ENCODE measurements around the gene RMDN2. TPM values are rescaled to one million over a fixed set of nuclear protein-coding genes. Genes with fewer than 3 reads are reported as not detected.

The RMDN2 gene
- total RNA-seq, 2 donors from 2014 or later, result 10.4 to 11.5 TPM

DNA sequence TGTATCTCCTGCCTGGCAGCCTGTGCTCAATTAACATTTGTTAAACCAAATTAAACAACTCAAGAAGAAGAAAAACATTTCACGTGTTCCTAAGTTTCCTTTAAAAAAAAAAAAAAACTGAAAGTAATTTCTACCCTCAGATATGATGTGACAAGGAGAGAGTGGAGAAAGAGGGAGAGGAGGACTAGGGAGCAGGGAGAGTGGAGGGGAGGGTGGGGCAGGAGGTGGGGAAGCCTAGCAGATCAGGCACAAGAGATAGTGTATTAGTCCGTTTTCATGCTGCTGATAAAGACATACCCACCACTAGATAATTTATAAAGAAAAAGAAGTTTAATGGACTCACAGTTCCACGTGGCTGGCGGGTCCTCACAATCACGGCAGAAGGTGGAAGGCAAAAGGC is 104.4 kb downstream of the RMDN2 start:
- Histone ChIP-seq H3K9me3 (no peaks in the 10 kb centered on the region), H3K27ac (no peak overlapping the region), H3K4me1 (no peaks in the 10 kb centered on the region), H3K27me3 (no peaks in the 10 kb centered on the region), H3K4me3 (no peak overlapping the region), H3K36me3 (replicated peaks in 1 of 2; ENCODE audit: insufficient read depth in 1 of 2, low read depth in 2 of 2) (no peaks in the 10 kb centered on the region)
- 79 to 83% methylated on average over 5 of the region's 5 CpGs for WGBS, 2 donors
- ATAC-seq (no peak), DNase-seq (no peak)
- TF ChIP-seq POLR2A (IDR thresholded peaks at IDR 0.05) (no peak), CTCF (IDR thresholded peaks at IDR 0.05) (no peak)
- intact Hi-C loops (cut with DNase I), result no loop called here

GRCh38 chr2:38030635-38031355 is 105.7 kb downstream of the RMDN2 start:
- Histone ChIP-seq H3K27ac (no peak overlapping the region), H3K27me3 (no peaks in the 10 kb centered on the region), H3K36me3 (replicated peaks in 1 of 2; ENCODE audit: insufficient read depth in 1 of 2, low read depth in 2 of 2) (no peaks in the 10 kb centered on the region), H3K4me3 (no peak overlapping the region), H3K9me3 (no peaks in the 10 kb centered on the region), H3K4me1 (no peaks in the 10 kb centered on the region)
- 53 to 59% methylated on average over 1 of the region's 1 CpG for WGBS, 2 donors
- no peak for TF ChIP-seq CTCF (IDR thresholded peaks at IDR 0.05)
- TF ChIP-seq POLR2A (IDR thresholded peaks at IDR 0.05), result no peak
- DNase-seq, result peak in 1 of 4 donors; percentile 10
- no peak for ATAC-seq
- intact Hi-C loops (cut with DNase I), result no loop called here

DNA sequence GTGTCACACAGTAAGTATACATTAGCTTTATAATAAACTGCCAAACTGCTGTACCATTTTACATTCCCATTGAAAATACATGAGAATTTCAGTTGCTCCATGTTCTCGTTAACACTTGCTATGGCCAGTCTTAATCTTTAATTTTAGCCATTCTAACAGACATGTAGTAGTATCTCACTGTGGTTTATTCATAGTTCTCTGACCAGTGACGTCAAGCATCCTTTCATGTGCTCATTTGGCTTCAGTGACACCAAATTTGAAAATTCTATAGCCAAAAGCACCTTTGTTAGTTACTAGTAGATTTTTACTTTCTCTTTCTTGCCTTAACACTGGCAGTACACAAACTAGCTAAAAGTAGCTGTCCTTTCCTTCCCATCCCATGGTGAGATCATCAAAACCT is 107.9 kb downstream of the RMDN2 start:
- WGBS, 2 donors, result 88 to 90% methylated on average over 2 of the region's 2 CpGs
- intact Hi-C loops (cut with DNase I), result no loop called here
- no peak for ATAC-seq

GRCh38 chr2:38033646-38034045 is 108.6 kb downstream of the RMDN2 start:
- no peak for TF ChIP-seq CTCF (IDR thresholded peaks at IDR 0.05)
- no peak for TF ChIP-seq POLR2A (IDR thresholded peaks at IDR 0.05)
- Histone ChIP-seq H3K36me3 (replicated peaks in 1 of 2; ENCODE audit: insufficient read depth in 1 of 2, low read depth in 2 of 2) (no peaks in the 10 kb centered on the region), H3K4me3 (no peak overlapping the region), H3K9me3 (no peaks in the 10 kb centered on the region), H3K27me3 (no peaks in the 10 kb centered on the region), H3K27ac (no peak overlapping the region), H3K4me1 (no peaks in the 10 kb centered on the region)
- ATAC-seq (no peak), DNase-seq (no peak)
- intact Hi-C loops (cut with DNase I), result no loop called here
- 45 to 66% methylated on average over 2 of the region's 2 CpGs for WGBS, 2 donors

More for the DNA sequence above, 107.9 kb downstream of the RMDN2 start:
- Histone ChIP-seq H3K36me3 (replicated peaks in 1 of 2; ENCODE audit: insufficient read depth in 1 of 2, low read depth in 2 of 2) (no peaks in the 10 kb centered on the region), H3K4me3 (no peak overlapping the region), H3K9me3 (no peaks in the 10 kb centered on the region), H3K27ac (no peak overlapping the region), H3K27me3 (no peaks in the 10 kb centered on the region), H3K4me1 (no peaks in the 10 kb centered on the region)
- DNase-seq, result no peak
- TF ChIP-seq POLR2A (IDR thresholded peaks at IDR 0.05) (no peak), CTCF (IDR thresholded peaks at IDR 0.05) (no peak)

GRCh38 chr2:38035968-38036367 is 110.9 kb downstream of the RMDN2 start:
- TF ChIP-seq CTCF (IDR thresholded peaks at IDR 0.05), result no peak
- no peak for TF ChIP-seq POLR2A (IDR thresholded peaks at IDR 0.05)
- Histone ChIP-seq H3K36me3 (replicated peaks in 1 of 2; ENCODE audit: insufficient read depth in 1 of 2, low read depth in 2 of 2) (no peaks in the 10 kb centered on the region), H3K27ac (no peak overlapping the region), H3K9me3 (no peaks in the 10 kb centered on the region), H3K4me1 (no peaks in the 10 kb centered on the region), H3K4me3 (no peak overlapping the region), H3K27me3 (no peaks in the 10 kb centered on the region)
- intact Hi-C loops (cut with DNase I), result no loop called here
- no peak for DNase-seq
- no peak for ATAC-seq
- 71 to 76% methylated on average over 7 of the region's 7 CpGs for WGBS, 2 donors

Measured in body of pancreas (tissue), 4 donors.